Measurements from ENCODE around the gene TKT. TPM values are rescaled to one million over a fixed set of nuclear protein-coding genes. Genes with fewer than 3 reads are reported as not detected.

Gene TKT
- polyA plus RNA-seq, 1 donor from 2014 or later: 194 TPM

DNA sequence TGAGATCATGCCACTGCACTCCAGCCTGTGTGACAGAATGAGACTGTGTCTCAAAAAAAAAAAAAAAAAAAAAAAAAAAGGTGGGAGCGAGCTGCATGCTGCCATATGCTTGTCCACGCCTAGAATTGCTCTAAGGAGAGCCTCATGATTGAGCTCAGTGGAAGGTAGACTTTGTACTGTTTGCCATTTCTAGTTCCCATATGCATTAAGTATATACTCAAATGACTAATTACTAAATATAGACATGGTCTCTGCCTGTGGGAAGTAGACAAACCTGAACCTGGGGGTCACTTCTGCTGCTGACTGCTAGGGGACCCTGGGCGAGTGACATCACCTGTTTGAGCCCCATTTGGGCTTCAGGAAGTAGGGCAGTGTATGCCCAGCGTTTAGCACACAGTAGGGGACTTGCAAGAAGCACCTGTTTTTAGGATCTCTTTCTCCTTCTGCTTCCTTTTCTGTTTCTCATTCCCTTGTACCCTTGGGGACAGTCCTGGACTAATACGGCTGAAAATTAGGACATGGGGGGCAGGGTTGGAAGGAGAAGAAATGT, 67.6 kb downstream of the TKT start:
- TF ChIP-seq POLR2AphosphoS5 (IDR thresholded peaks at IDR 0.05) (no peak), SMC3 (conservative IDR thresholded peaks at IDR 0.05; ENCODE audit: poor library complexity) (no peak), EZH2 (IDR thresholded peaks at IDR 0.05; ENCODE audit: borderline replicate concordance, insufficient read depth, low read length, poor library complexity, severe bottlenecking) (no peak), TAF1 (IDR thresholded peaks at IDR 0.05; ENCODE audit: low read depth) (no peak), MXI1 (conservative IDR thresholded peaks at IDR 0.05; ENCODE audit: poor library complexity, severe bottlenecking) (no peak), RAD21 (conservative IDR thresholded peaks at IDR 0.05) (no peak), EP300 (conservative IDR thresholded peaks at IDR 0.05; ENCODE audit: poor library complexity, severe bottlenecking) (no peak)
- TF ChIP-seq, protein P1, sequence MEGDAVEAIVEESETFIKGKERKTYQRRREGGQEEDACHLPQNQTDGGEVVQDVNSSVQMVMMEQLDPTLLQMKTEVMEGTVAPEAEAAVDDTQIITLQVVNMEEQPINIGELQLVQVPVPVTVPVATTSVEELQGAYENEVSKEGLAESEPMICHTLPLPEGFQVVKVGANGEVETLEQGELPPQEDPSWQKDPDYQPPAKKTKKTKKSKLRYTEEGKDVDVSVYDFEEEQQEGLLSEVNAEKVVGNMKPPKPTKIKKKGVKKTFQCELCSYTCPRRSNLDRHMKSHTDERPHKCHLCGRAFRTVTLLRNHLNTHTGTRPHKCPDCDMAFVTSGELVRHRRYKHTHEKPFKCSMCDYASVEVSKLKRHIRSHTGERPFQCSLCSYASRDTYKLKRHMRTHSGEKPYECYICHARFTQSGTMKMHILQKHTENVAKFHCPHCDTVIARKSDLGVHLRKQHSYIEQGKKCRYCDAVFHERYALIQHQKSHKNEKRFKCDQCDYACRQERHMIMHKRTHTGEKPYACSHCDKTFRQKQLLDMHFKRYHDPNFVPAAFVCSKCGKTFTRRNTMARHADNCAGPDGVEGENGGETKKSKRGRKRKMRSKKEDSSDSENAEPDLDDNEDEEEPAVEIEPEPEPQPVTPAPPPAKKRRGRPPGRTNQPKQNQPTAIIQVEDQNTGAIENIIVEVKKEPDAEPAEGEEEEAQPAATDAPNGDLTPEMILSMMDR (IDR thresholded peaks at IDR 0.05; ENCODE audit: poor library complexity, severe bottlenecking): no peak
- TF ChIP-seq, protein P2, sequence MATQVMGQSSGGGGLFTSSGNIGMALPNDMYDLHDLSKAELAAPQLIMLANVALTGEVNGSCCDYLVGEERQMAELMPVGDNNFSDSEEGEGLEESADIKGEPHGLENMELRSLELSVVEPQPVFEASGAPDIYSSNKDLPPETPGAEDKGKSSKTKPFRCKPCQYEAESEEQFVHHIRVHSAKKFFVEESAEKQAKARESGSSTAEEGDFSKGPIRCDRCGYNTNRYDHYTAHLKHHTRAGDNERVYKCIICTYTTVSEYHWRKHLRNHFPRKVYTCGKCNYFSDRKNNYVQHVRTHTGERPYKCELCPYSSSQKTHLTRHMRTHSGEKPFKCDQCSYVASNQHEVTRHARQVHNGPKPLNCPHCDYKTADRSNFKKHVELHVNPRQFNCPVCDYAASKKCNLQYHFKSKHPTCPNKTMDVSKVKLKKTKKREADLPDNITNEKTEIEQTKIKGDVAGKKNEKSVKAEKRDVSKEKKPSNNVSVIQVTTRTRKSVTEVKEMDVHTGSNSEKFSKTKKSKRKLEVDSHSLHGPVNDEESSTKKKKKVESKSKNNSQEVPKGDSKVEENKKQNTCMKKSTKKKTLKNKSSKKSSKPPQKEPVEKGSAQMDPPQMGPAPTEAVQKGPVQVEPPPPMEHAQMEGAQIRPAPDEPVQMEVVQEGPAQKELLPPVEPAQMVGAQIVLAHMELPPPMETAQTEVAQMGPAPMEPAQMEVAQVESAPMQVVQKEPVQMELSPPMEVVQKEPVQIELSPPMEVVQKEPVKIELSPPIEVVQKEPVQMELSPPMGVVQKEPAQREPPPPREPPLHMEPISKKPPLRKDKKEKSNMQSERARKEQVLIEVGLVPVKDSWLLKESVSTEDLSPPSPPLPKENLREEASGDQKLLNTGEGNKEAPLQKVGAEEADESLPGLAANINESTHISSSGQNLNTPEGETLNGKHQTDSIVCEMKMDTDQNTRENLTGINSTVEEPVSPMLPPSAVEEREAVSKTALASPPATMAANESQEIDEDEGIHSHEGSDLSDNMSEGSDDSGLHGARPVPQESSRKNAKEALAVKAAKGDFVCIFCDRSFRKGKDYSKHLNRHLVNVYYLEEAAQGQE (IDR thresholded peaks at IDR 0.05; ENCODE audit: borderline replicate concordance): no peak
- H3F3A ChIP-seq (ENCODE audit: insufficient read depth, low read length, poor library complexity, severe bottlenecking): no peaks in the 10 kb centered on the region

DNA sequence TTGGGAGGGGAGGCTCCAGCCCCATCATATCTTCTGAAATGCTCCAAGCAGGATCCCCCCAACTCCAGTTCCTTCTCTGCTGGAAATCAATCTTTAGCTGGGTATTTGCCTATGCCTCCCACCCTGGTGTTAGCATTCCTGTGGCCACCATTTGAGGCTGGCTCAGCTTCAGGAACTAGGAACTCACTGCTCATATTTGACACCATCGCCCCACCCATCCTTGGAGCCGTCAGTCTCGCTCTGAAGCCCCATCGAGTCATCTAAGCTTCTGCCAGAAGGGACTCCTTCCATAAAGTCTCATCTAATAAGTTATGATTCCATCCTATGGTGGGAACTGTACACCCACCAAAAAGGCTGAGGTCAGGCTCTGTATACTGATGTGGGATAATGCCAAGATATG, 68.4 kb downstream of the TKT start:
- Histone ChIP-seq H3F3A (ENCODE audit: insufficient read depth, low read length, poor library complexity, severe bottlenecking) (no peaks in the 10 kb centered on the region), H4K20me1 (ENCODE audit: insufficient read depth) (no peaks in the 10 kb centered on the region), H3K27me3 (ENCODE audit: insufficient read depth, low read depth, low read length) (no peaks in the 10 kb centered on the region), H3K4me3 (ENCODE audit: low read length) (no peak overlapping the region), H3K27ac (ENCODE audit: low read length) (no peak overlapping the region), H2AFZ (ENCODE audit: low read depth, low read length) (no peak overlapping the region), H3K4me2 (ENCODE audit: low read length) (no peak overlapping the region), H3K79me2 (replicated peaks; ENCODE audit: insufficient read depth, low read length) (no peaks in the 10 kb centered on the region), H3K9me3 (ENCODE audit: low read length) (no peaks in the 10 kb centered on the region), H3K9ac (ENCODE audit: low read length) (no peak overlapping the region), H3K36me3 (ENCODE audit: insufficient read depth, low read length) (no peaks in the 10 kb centered on the region), H3K9me2 (ENCODE audit: insufficient read depth, low read length) (no peaks in the 10 kb centered on the region)
- TF ChIP-seq, protein P1 (IDR thresholded peaks at IDR 0.05; ENCODE audit: poor library complexity, severe bottlenecking): no peak
- TF ChIP-seq, protein P2 (IDR thresholded peaks at IDR 0.05; ENCODE audit: borderline replicate concordance): no peak
- TF ChIP-seq EZH2 (IDR thresholded peaks at IDR 0.05; ENCODE audit: borderline replicate concordance, insufficient read depth, low read length, poor library complexity, severe bottlenecking) (no peak), EP300 (conservative IDR thresholded peaks at IDR 0.05; ENCODE audit: poor library complexity, severe bottlenecking) (no peak), SMC3 (conservative IDR thresholded peaks at IDR 0.05; ENCODE audit: poor library complexity) (no peak), RAD21 (conservative IDR thresholded peaks at IDR 0.05) (no peak), TAF1 (IDR thresholded peaks at IDR 0.05; ENCODE audit: low read depth) (no peak), MXI1 (conservative IDR thresholded peaks at IDR 0.05; ENCODE audit: poor library complexity, severe bottlenecking) (no peak), POLR2AphosphoS5 (IDR thresholded peaks at IDR 0.05) (no peak)

More for the DNA sequence above, 67.6 kb downstream of the TKT start:
- Histone ChIP-seq H3K27me3 (ENCODE audit: insufficient read depth, low read depth, low read length) (no peaks in the 10 kb centered on the region), H3K9ac (ENCODE audit: low read length) (no peak overlapping the region), H3K9me3 (ENCODE audit: low read length) (no peaks in the 10 kb centered on the region), H3K4me3 (ENCODE audit: low read length) (no peak overlapping the region), H2AFZ (ENCODE audit: low read depth, low read length) (no peak overlapping the region), H3K4me2 (ENCODE audit: low read length) (no peak overlapping the region), H3K36me3 (ENCODE audit: insufficient read depth, low read length) (no peaks in the 10 kb centered on the region), H3K27ac (ENCODE audit: low read length) (no peak overlapping the region), H4K20me1 (ENCODE audit: insufficient read depth) (no peaks in the 10 kb centered on the region), H3K79me2 (replicated peaks; ENCODE audit: insufficient read depth, low read length) (no peaks in the 10 kb centered on the region), H3K9me2 (ENCODE audit: insufficient read depth, low read length) (no peaks in the 10 kb centered on the region)

Measured in neural cell (in vitro differentiated cells).